GM13976 (cell line): ENCODE measurements around the gene SUV39H1.

ENCODE experiments used
- DNase-seq: peaks from one replicate; pipeline ENCODE4 v3.0.0; 2012; ENCODE audit warnings: low spot score
- in situ Hi-C: fragments of 300-500 bp; cut with MboI; formaldehyde crosslinking; loops from one replicate; pipeline ENCODE4 v1.12.0; 2022; ENCODE audit warnings: low sequenced_read_pairs, mixed read lengths, inconsistent platforms; ENCODE audit not compliant: unreplicated experiment
- TF ChIP-seq, protein P1 (sequence below): IDR thresholded peaks from 2 replicates; pipeline ENCODE4 v1.5.1; 2012; ENCODE audit warnings: borderline replicate concordance, mild to moderate bottlenecking; ENCODE audit not compliant: insufficient read depth; ENCODE audit errors: extremely low read depth, missing control alignments, control extremely low read depth

SUV39H1 gene

DNA sequence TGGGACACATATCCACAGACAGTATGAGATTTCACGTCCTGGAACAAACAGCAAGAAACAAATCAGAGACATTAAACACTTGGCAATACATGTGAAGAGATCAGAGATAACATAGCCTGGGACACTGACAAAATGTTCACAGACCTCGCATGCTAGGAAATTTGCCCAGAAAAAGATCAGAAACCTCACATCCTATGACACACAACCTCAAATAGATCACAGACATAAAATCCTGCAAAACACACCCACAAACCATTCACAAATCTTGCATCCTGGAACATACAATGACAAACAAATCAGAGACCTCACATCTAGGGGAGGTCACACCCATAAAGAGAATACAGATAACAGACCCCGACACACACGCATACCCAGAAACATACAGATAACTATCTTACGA lies 18.0 kb downstream of the SUV39H1 start:
- DNase-seq = no peak
- in situ Hi-C loops = no loop called here
- TF ChIP-seq, protein P1, sequence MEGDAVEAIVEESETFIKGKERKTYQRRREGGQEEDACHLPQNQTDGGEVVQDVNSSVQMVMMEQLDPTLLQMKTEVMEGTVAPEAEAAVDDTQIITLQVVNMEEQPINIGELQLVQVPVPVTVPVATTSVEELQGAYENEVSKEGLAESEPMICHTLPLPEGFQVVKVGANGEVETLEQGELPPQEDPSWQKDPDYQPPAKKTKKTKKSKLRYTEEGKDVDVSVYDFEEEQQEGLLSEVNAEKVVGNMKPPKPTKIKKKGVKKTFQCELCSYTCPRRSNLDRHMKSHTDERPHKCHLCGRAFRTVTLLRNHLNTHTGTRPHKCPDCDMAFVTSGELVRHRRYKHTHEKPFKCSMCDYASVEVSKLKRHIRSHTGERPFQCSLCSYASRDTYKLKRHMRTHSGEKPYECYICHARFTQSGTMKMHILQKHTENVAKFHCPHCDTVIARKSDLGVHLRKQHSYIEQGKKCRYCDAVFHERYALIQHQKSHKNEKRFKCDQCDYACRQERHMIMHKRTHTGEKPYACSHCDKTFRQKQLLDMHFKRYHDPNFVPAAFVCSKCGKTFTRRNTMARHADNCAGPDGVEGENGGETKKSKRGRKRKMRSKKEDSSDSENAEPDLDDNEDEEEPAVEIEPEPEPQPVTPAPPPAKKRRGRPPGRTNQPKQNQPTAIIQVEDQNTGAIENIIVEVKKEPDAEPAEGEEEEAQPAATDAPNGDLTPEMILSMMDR = no peak

- in situ Hi-C loops = no loop called here
These were observed 18.5 kb downstream of the SUV39H1 start for GRCh38 chrX:48715072-48715471.

DNA sequence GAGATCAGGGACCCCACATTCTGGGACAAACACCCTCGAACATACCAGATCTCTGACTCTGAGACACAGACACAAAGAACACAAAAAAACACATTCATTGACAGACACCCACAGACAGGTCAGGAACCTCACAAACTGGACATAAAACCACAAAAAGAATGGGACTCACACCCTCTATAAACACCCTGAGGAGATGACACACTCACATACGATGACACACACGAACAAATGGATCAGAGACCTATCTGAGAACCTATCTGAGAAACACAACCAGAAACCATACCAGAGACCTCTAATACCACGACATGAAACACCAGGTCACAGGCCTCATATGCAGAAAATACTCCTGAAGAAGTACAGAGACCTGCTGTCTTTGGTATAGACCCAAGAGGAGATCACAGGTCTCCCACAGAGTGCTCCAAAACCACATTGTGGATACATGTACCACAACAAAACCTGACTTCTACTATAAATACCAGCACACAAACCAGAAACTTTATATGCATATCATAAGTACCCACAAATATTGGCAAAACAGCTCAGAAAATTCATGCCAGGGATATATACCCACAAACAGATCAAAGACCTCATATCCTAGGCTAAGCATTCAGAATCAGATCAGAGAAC lies 19.5 kb downstream of the SUV39H1 start:
- in situ Hi-C loops = no loop called here
- DNase-seq = no peak
- TF ChIP-seq, protein P1 = no peak

More at GRCh38 chrX:48715072-48715471, 18.5 kb downstream of the SUV39H1 start:
- no peak for DNase-seq
- TF ChIP-seq, protein P1 = no peak

GRCh38 chrX:48719958-48720357 lies 23.4 kb downstream of the SUV39H1 start:
- in situ Hi-C loops = no loop called here
- TF ChIP-seq, protein P1 = no peak
- no peak for DNase-seq

DNA sequence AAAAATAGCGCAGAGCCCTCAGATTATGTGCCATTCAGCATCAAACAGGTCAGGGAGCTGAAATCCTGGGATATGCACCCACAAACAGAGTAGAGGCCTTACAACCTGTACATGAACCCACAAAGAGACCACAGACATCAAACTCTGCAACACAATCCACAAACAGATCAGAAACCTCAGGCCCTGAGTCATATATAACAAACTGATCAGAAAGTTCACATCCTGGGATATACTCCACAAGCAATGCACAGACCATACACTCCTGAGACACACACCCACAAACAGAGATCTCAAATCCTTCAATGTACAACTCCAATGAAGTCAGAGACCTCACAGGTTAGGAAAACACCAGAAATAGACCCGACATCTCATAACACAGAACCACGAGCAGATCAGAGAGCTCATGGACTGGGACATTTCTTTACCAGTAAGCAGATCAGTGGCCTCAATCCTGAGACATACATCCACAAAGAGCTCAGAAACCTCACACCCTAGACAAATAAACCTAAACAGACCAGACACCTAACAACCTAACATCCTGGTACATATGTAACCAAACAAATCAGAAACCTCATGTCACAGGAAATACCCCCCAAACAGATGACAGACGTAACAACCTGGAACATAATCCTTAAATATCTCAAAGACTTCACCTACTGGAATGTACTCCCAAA lies 24.2 kb downstream of the SUV39H1 start:
- TF ChIP-seq, protein P1 = no peak
- in situ Hi-C loops = no loop called here
- no peak for DNase-seq

DNA sequence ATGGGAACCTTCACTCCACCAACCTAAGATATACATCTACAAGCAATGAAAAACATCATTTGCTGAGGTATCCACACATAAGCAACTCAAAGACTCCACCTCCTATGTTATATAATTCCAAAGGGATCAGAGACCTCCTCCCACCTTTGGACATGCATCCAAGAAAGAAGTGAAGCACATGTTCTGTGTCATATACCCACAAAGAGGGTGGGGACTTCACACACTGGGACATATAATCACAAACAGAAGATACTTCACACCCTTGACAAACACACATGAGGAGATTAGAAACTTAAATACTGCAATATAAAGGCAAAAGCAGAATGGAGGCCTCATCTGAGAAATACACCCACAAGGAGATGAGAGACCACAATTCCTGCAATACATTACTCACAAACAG lies 25.4 kb downstream of the SUV39H1 start:
- in situ Hi-C loops = no loop called here
- no peak for DNase-seq
- TF ChIP-seq, protein P1 = no peak
